A549 (cell line): Measurements from ENCODE around the gene NOP9. TPM values are rescaled to one million over a fixed set of nuclear protein-coding genes. Genes with fewer than 3 reads are reported as not detected.

Experiments
- ATAC-seq, 2 experiments: fragments of 200-7000 bp in 1 of 2; fragments of >200 bp in 1 of 2; cut with Nextera tagmentation in 1 of 2; cut with Tn5 transposase in 1 of 2; 3 replicates each; pipeline versions ENCODE4 v1.8.0 to v1.9.1; 2018 to 2020; ENCODE audit warnings: mild to moderate bottlenecking in 1 of 2, moderate library complexity in 1 of 2
- CTCF ChIA-PET: fragments of 300-600 bp; sonication (Branson Sonifier 250); formaldehyde crosslinking; extraction: SDS; loops from one replicate; lab custom pipeline; 2021; ENCODE audit warnings: antibody characterized with exemption, inconsistent platforms; lab: Yijun Ruan, JAX
- POLR2A ChIA-PET: fragments of 350-600 bp; formaldehyde crosslinking; extraction: SDS; loops from one replicate; lab custom pipeline; 2021; ENCODE audit warnings: antibody characterized with exemption, inconsistent platforms; lab: Yijun Ruan, JAX
- DNase-seq, 2 experiments: peaks; one replicate each; pipeline versions ENCODE4 v3.0.0 to v3.0.0-alpha.2; 2011 to 2016; ENCODE audit warnings: low read depth in 1 of 2, low spot score in 1 of 2
- FAIRE-seq: peaks from 2 replicates; lab custom pipeline; 2011; peaks lifted over from hg19 to GRCh38; lab: Jason Lieb, UNC
- H3K27ac ChIP-seq, 2 experiments: fragments of >200 bp; sonication (Bioruptor Twin); formaldehyde crosslinking; 3 replicates each; pipeline ENCODE4 v1.5.1; 2016 to 2017
- H3K4me1 ChIP-seq: fragments of >200 bp; sonication (Bioruptor Twin); formaldehyde crosslinking; 3 replicates; pipeline ENCODE4 v1.6.1; 2016
- H3K4me2 ChIP-seq: fragments of >200 bp; sonication (Bioruptor Twin); formaldehyde crosslinking; 3 replicates; pipeline ENCODE4 v1.6.1; 2016
- H3K4me3 ChIP-seq: fragments of >200 bp; sonication (Bioruptor Twin); formaldehyde crosslinking; 3 replicates; pipeline ENCODE4 v1.5.1; 2016
- H3K9me3 ChIP-seq: fragments of >200 bp; sonication (Bioruptor Twin); formaldehyde crosslinking; 3 replicates; pipeline ENCODE4 v1.6.1; 2016
- BCL3 ChIP-seq: fragments of >200 bp; sonication (Bioruptor Twin); formaldehyde crosslinking; IDR thresholded peaks from 3 replicates; pipeline ENCODE4 v1.6.1; 2016
- CEBPB ChIP-seq, 2 experiments: fragments of >200 bp in 1 of 2; sonication (Bioruptor Twin) in 1 of 2; formaldehyde crosslinking in 1 of 2; IDR thresholded peaks; 2 replicates each; pipeline ENCODE4 v1.6.1; 2012 to 2016
- CHD4 ChIP-seq: fragments of 200-600 bp; sonication (generic); IDR thresholded peaks from 2 replicates; pipeline ENCODE4 v1.6.1; 2016; ENCODE audit warnings: antibody characterized with exemption, mild to moderate bottlenecking, borderline replicate concordance
- E2F6 ChIP-seq: IDR thresholded peaks from 2 replicates; pipeline ENCODE4 v1.6.1; 2012; ENCODE audit warnings: low read depth, borderline replicate concordance
- EHMT2 ChIP-seq: fragments of 200-600 bp; sonication (generic); IDR thresholded peaks from 2 replicates; pipeline ENCODE4 v1.6.1; 2016; ENCODE audit warnings: antibody characterized with exemption, low read depth, mild to moderate bottlenecking, moderate library complexity
- ELK1 ChIP-seq: fragments of 150-350 bp; IDR thresholded peaks from 2 replicates; pipeline ENCODE4 v1.6.1; 2014; ENCODE audit warnings: low read depth, mild to moderate bottlenecking, low read length
- ESRRA ChIP-seq: fragments of 150-350 bp; IDR thresholded peaks from 2 replicates; pipeline ENCODE4 v1.6.1; 2014; ENCODE audit warnings: mild to moderate bottlenecking, low read length, borderline replicate concordance
- FOSL2 ChIP-seq, 2 experiments: fragments of 450-650 bp in 1 of 2; fragments of >200 bp in 1 of 2; sonication (Bioruptor Twin) in 1 of 2; formaldehyde crosslinking; IDR thresholded peaks; 2 replicates each; pipeline versions ENCODE4 v1.5.0 to v1.6.1; 2016 to 2020; ENCODE audit warnings: mild to moderate bottlenecking in 1 of 2, moderate library complexity in 1 of 2
- FOXS1 ChIP-seq: fragments of 250-450 bp; sonication (Bioruptor Pico); IDR thresholded peaks from 2 replicates; pipeline ENCODE4 v1.5.0; 2020; ENCODE audit warnings: mild to moderate bottlenecking, moderate library complexity
- GATA3 ChIP-seq: IDR thresholded peaks from 2 replicates; pipeline ENCODE4 v1.6.1; 2012; ENCODE audit warnings: borderline replicate concordance
- HEYL ChIP-seq: fragments of 250-450 bp; sonication (Bioruptor Pico); IDR thresholded peaks from 2 replicates; pipeline ENCODE4 v1.8.0; 2021; ENCODE audit warnings: mild to moderate bottlenecking, moderate library complexity
- HOXB13 ChIP-seq: fragments of 250-450 bp; sonication (Bioruptor Pico); IDR thresholded peaks from 2 replicates; pipeline ENCODE4 v1.5.0; 2020; ENCODE audit warnings: low read depth, mild to moderate bottlenecking, moderate library complexity
- KDM1A ChIP-seq: fragments of 200-600 bp; sonication (generic); IDR thresholded peaks from 2 replicates; pipeline ENCODE4 v1.6.1; 2016; ENCODE audit warnings: low read depth, mild to moderate bottlenecking
- KDM5A ChIP-seq: fragments of 200-600 bp; sonication (generic); IDR thresholded peaks from 2 replicates; pipeline ENCODE4 v1.6.1; 2016; ENCODE audit warnings: antibody characterized with exemption, mild to moderate bottlenecking
- MAZ ChIP-seq: fragments of 150-350 bp; IDR thresholded peaks from 2 replicates; pipeline ENCODE4 v1.6.1; 2014; ENCODE audit warnings: antibody characterized with exemption, low read depth, low read length, borderline replicate concordance
- MYC ChIP-seq: IDR thresholded peaks from 2 replicates; pipeline ENCODE4 v1.6.1; 2012; ENCODE audit warnings: mild to moderate bottlenecking, inconsistent platforms, low read length, improper control_type of control experiment, borderline replicate concordance
- NFE2L2 ChIP-seq: fragments of 150-350 bp; conservative IDR thresholded peaks from 2 replicates; pipeline ENCODE4 v1.6.1; 2014; ENCODE audit warnings: low read length
- NPAS2 ChIP-seq: fragments of 250-450 bp; sonication (Bioruptor Pico); IDR thresholded peaks from 2 replicates; pipeline ENCODE4 v1.8.0; 2022; ENCODE audit warnings: mild to moderate bottlenecking, moderate library complexity, borderline replicate concordance
- NR3C1 ChIP-seq: fragments of >200 bp; sonication (Bioruptor Twin); formaldehyde crosslinking; IDR thresholded peaks from 3 replicates; pipeline ENCODE4 v1.6.1; 2017
- PBX3 ChIP-seq: IDR thresholded peaks from 2 replicates; pipeline ENCODE4 v1.6.1; 2012
- POLR2AphosphoS2 ChIP-seq: conservative IDR thresholded peaks from 2 replicates; pipeline ENCODE4 v1.6.1; 2012; ENCODE audit warnings: low read length, improper control_type of control experiment, inconsistent platforms
- RARB ChIP-seq: fragments of 250-450 bp; sonication (Bioruptor Pico); IDR thresholded peaks from 2 replicates; pipeline ENCODE4 v1.8.0; 2021; ENCODE audit warnings: mild to moderate bottlenecking, moderate library complexity
- RCOR1 ChIP-seq: fragments of 150-350 bp; IDR thresholded peaks from 2 replicates; pipeline ENCODE4 v1.6.1; 2014; ENCODE audit warnings: antibody characterized with exemption, low read length, low read depth
- REST ChIP-seq: fragments of 200-600 bp; sonication (generic); IDR thresholded peaks from 2 replicates; pipeline ENCODE4 v1.6.1; 2016; ENCODE audit warnings: antibody characterized with exemption, mild to moderate bottlenecking, moderate library complexity
- SREBF2 ChIP-seq: fragments of 450-650 bp; IDR thresholded peaks from 2 replicates; pipeline ENCODE4 v1.6.1; 2014; ENCODE audit warnings: mild to moderate bottlenecking, moderate library complexity
- WGBS: methylation state at CpG from one replicate; pipeline ENCODE4 v1.1.6; 2017; ENCODE audit errors: missing lambda C conversion rate; 5-methylcytosine and 5-hydroxymethylcytosine counted together
- polyA plus RNA-seq, 4 experiments: library from polyadenylated mRNA; depleted of rRNA in 3 of 4; stranded (reverse); fragments of >200 nt; fragmentation: RNase III in 1 of 4; extraction: RNeasy Plus Mini Kit Qiagen cat#74134 plus additional on column Dnase treatment in 1 of 4; gene quantifications; 2 replicates in 3 of 4; 3 replicates in 1 of 4; pipeline ENCODE4 v1.2.3, GENCODE V29; 2011 to 2017

The NOP9 gene
- polyA plus RNA-seq, 2 of the 4 experiments (the other 2 are of a cell fraction) = 16.5 to 24.5 TPM

- no peak overlapping the region for H3K4me3 ChIP-seq
- no peaks in the 10 kb centered on the region for H3K4me1 ChIP-seq
- CTCF ChIA-PET = interaction anchor here (1.1 to 34.0 kb wide), 7 partner anchors 10 to 44 kb away, joined by 3 to 469 read pairs (median 6); partner anchors contain the start of genes CIDEB, DHRS1, LTB4R and LTB4R2
- DNase-seq (no peak), FAIRE-seq (no peak), ATAC-seq (no peak)
- H3K9me3 ChIP-seq = no peaks in the 10 kb centered on the region
- WGBS = 63% methylated on average over 3 of the region's 3 CpGs
- H3K27ac ChIP-seq = no peak overlapping the region
- POLR2A ChIA-PET = interaction anchor here (1.2 kb wide), 1 partner anchor 11 kb away, joined by 3 read pairs; the partner anchor contains the start of gene RABGGTA
- TF ChIP-seq HOXB13 (CRISPR knock-in tag) (no peak), FOSL2 (IDR thresholded peaks at IDR 0.05) (no peak), FOSL2 (CRISPR knock-in tag; IDR thresholded peaks at IDR 0.05) (no peak), MAZ (no peak), NPAS2 (CRISPR knock-in tag) (no peak), MYC (no peak), RCOR1 (no peak), NFE2L2 (no peak), ESRRA (no peak)
- TF ChIP-seq, all 56 proteins: peak for 0
- H3K4me2 ChIP-seq = no peak overlapping the region
Observed at GRCh38 chr14:24282736-24283135, 16.9 kb upstream of the NOP9 start.

GRCh38 chr14:24283796-24284460 lies 15.7 kb upstream of the NOP9 start:
- no peak overlapping the region for H3K27ac ChIP-seq
- WGBS = 77% methylated on average over 5 of the region's 5 CpGs
- no peak overlapping the region for H3K4me3 ChIP-seq
- TF ChIP-seq MAZ (no peak), KDM1A (no peak), ELK1 (no peak), REST (no peak), KDM5A (no peak), NFE2L2 (no peak), FOXS1 (no peak), RARB (CRISPR knock-in tag) (no peak), GATA3 (no peak), PBX3 (no peak), HEYL (CRISPR knock-in tag) (no peak), BCL3 (no peak), EHMT2 (no peak), POLR2AphosphoS2 (no peak), CEBPB (IDR thresholded peaks at IDR 0.05) (no peak), SREBF2 (no peak), E2F6 (no peak), CHD4 (no peak), NR3C1 (no peak)
- TF ChIP-seq, all 56 proteins: peak for 0
- Histone ChIP-seq H3K4me1 (no peaks in the 10 kb centered on the region), H3K9me3 (no peaks in the 10 kb centered on the region), H3K4me2 (no peak overlapping the region)
- ChIA-PET POLR2A (interaction anchor here (1.2 kb wide), 1 partner anchor 13 kb away, joined by 3 read pairs; the partner anchor contains the start of gene RABGGTA), CTCF (interaction anchor here (2.0 to 34.0 kb wide), 4 partner anchors 12 to 41 kb away, joined by 6 to 469 read pairs (median 16); partner anchors contain the start of genes CIDEB, DHRS1, LTB4R and LTB4R2)
- DNase-seq = no peak
- ATAC-seq = no peak
- FAIRE-seq = no peak
